H1 (cell line): ENCODE results near the gene TMEM179B.
"Not testable (repeated sequence)": the region's sequence is repeated elsewhere in the genome, so short reads cannot be mapped to it uniquely, and the experiment has no call there.

ENCODE experiments used
- EGR1 ChIP-seq: IDR thresholded peaks from 2 replicates; pipeline ENCODE4 v1.6.1; 2011; ENCODE audit warnings: low read depth, low read length, borderline replicate concordance
- RAD21 ChIP-seq, 2 experiments: IDR thresholded peaks in 1 of 2; conservative IDR thresholded peaks in 1 of 2; 2 replicates each; pipeline ENCODE4 v1.6.1; 2011; ENCODE audit warnings: low read depth in 2 of 2, low read length in 2 of 2, improper control_type of control experiment in 1 of 2, inconsistent platforms in 1 of 2, mild to moderate bottlenecking in 1 of 2, moderate library complexity in 1 of 2
- SIRT6 ChIP-seq: IDR thresholded peaks from one replicate; pipeline ENCODE4 v1.7.1; 2012; ENCODE audit warnings: low read length, inconsistent platforms
- SP2 ChIP-seq: IDR thresholded peaks from 2 replicates; pipeline ENCODE4 v1.6.1; 2012; ENCODE audit warnings: mild to moderate bottlenecking, low read length, inconsistent platforms
- SP4 ChIP-seq: IDR thresholded peaks from 2 replicates; pipeline ENCODE4 v1.6.1; 2012; ENCODE audit warnings: low read length, inconsistent platforms

GRCh38 chr11:62749931-62750330, 37.3 kb upstream of the TMEM179B start:
- TF ChIP-seq SIRT6; SP2; RAD21 (IDR thresholded peaks at IDR 0.05 in 1 of 2, conservative IDR thresholded peaks at IDR 0.05 in 1 of 2; ENCODE audit: low read depth in 2 of 2, low read length in 2 of 2); SP4; EGR1: not testable (repeated sequence)
